HG03575 (cell line): ENCODE results near the gene PTPRN2.
"Not testable (repeated sequence)": the region's sequence is repeated elsewhere in the genome, so short reads cannot be mapped to it uniquely, and the experiment has no call there.

Experiments used
- ATAC-seq: cut with Tn5 transposase; IDR thresholded peaks from one replicate; pipeline ENCODE4 v1.9.1; 2021; ENCODE audit not compliant: unreplicated experiment, insufficient number of reproducible peaks, low FRiP score; ENCODE audit errors: extremely low read depth

Gene PTPRN2

GRCh38 chr7:158255156-158255555 lies 332.5 kb downstream of the PTPRN2 start:
- no peak for ATAC-seq

GRCh38 chr7:158253670-158254045 lies 334.0 kb downstream of the PTPRN2 start:
- not testable (repeated sequence) for ATAC-seq

GRCh38 chr7:158252837-158253669 lies 334.6 kb downstream of the PTPRN2 start:
- no peak for ATAC-seq

GRCh38 chr7:158252081-158252836 lies 335.4 kb downstream of the PTPRN2 start:
- no peak for ATAC-seq

GRCh38 chr7:158251061-158251965 lies 336.3 kb downstream of the PTPRN2 start:
- no peak for ATAC-seq

GRCh38 chr7:158249692-158250091 lies 337.9 kb downstream of the PTPRN2 start:
- ATAC-seq: no peak

- ATAC-seq: no peak
Observed at GRCh38 chr7:158248816-158249215, 338.8 kb downstream of the PTPRN2 start.

GRCh38 chr7:158247758-158248487 lies 339.7 kb downstream of the PTPRN2 start:
- no peak for ATAC-seq

- ATAC-seq: no peak
Observed at GRCh38 chr7:158246960-158247673, 340.5 kb downstream of the PTPRN2 start.

GRCh38 chr7:158246272-158246959 lies 341.2 kb downstream of the PTPRN2 start:
- no peak for ATAC-seq

- ATAC-seq: no peak
Observed at GRCh38 chr7:158245724-158246041, 341.9 kb downstream of the PTPRN2 start.

GRCh38 chr7:158244873-158245723 lies 342.5 kb downstream of the PTPRN2 start:
- no peak for ATAC-seq

- no peak for ATAC-seq
Observed at GRCh38 chr7:158244430-158244829, 343.2 kb downstream of the PTPRN2 start.

GRCh38 chr7:158241919-158242318 lies 345.7 kb downstream of the PTPRN2 start:
- ATAC-seq: no peak

GRCh38 chr7:158240801-158241200 lies 346.8 kb downstream of the PTPRN2 start:
- ATAC-seq: no peak

GRCh38 chr7:158239290-158239981 lies 348.2 kb downstream of the PTPRN2 start:
- no peak for ATAC-seq
